K562 (cell line): ENCODE measurements around the gene RCL1. TPM values are rescaled to one million over a fixed set of nuclear protein-coding genes. Genes with fewer than 3 reads are reported as not detected.

Experiments
- ATAC-seq: fragments of 200-7000 bp; cut with Tn5 transposase; 3 replicates; pipeline ENCODE4 v1.9.1; 2020; ENCODE audit warnings: moderate library complexity
- BruUV-seq: library from RNA; stranded (reverse); fragments of 400-500 nt; replicated peaks from 2 replicates; lab custom pipeline; 2021; lab: Mats Ljungman, UMichigan
- CTCF ChIA-PET: fragments of 300-600 bp; formaldehyde crosslinking; extraction: SDS; loops from one replicate; lab custom pipeline; 2021; ENCODE audit warnings: low intra/inter-chr PET ratio; lab: Yijun Ruan, JAX
- POLR2A ChIA-PET: fragments of 300-600, 350-650 bp; sonication (Branson Sonifier 250); formaldehyde crosslinking; extraction: SDS; loops from one replicate; lab custom pipeline; 2021; ENCODE audit warnings: antibody characterized with exemption, inconsistent platforms; lab: Yijun Ruan, JAX
- DNase-seq, 4 experiments: peaks; one replicate each; pipeline versions ENCODE4 v3.0.0 to v3.0.0-alpha.2; 2011 to 2018; ENCODE audit warnings: low spot score in 3 of 4, mixed read lengths in 3 of 4; ENCODE audit errors: extremely low read depth in 1 of 4
- FAIRE-seq: peaks from 2 replicates; lab custom pipeline; 2011; peaks lifted over from hg19 to GRCh38; lab: Jason Lieb, UNC
- H2AFZ ChIP-seq: 2 replicates; pipeline ENCODE4 v1.6.0; 2011; ENCODE audit warnings: low read depth, low read length, control low read depth, inconsistent platforms
- H3K27ac ChIP-seq: fragments of 200-600 bp; 3 replicates; pipeline ENCODE4 v1.8.0; 2011; ENCODE audit warnings: low read depth, mild to moderate bottlenecking, control low read depth, inconsistent platforms, low read length, moderate library complexity, mixed read lengths; ENCODE audit errors: extremely low read depth
- H3K27me3 ChIP-seq, 2 experiments: fragments of 300-600 bp in 1 of 2; 2 replicates in 1 of 2; 3 replicates in 1 of 2; pipeline versions ENCODE4 v1.6.0 to v1.8.0; 2011; ENCODE audit warnings: inconsistent platforms in 2 of 2, low read length in 2 of 2, mild to moderate bottlenecking in 1 of 2, mixed read lengths in 1 of 2, moderate library complexity in 1 of 2; ENCODE audit not compliant: control insufficient read depth in 2 of 2, insufficient read depth in 2 of 2
- H3K36me3 ChIP-seq: fragments of 300-600 bp; 3 replicates; pipeline ENCODE4 v1.8.0; 2011; ENCODE audit warnings: mild to moderate bottlenecking, low read length, inconsistent platforms; ENCODE audit not compliant: control insufficient read depth, insufficient read depth
- H3K4me1 ChIP-seq, 2 experiments: fragments of 200-600 bp in 1 of 2; replicated peaks in 1 of 2; 2 replicates in 1 of 2; 3 replicates in 1 of 2; pipeline versions ENCODE4 v1.5.1 to v1.8.0; 2011; ENCODE audit warnings: inconsistent platforms in 2 of 2, low read length in 2 of 2, mild to moderate bottlenecking in 1 of 2, mixed read lengths in 1 of 2, moderate library complexity in 1 of 2; ENCODE audit not compliant: control insufficient read depth in 2 of 2, insufficient read depth in 2 of 2
- H3K4me2 ChIP-seq: 2 replicates; pipeline ENCODE4 v1.6.1; 2011; ENCODE audit warnings: low read length, control low read depth, inconsistent platforms, mixed read lengths; ENCODE audit not compliant: insufficient read depth
- H3K4me3 ChIP-seq: fragments of 200-600 bp; sonication (generic), shearing (Covaris generic); 2 replicates; pipeline ENCODE4 v1.5.1; 2016; ENCODE audit warnings: control low read depth, inconsistent platforms
- H3K79me2 ChIP-seq: fragments of 200-600 bp; 3 replicates; pipeline ENCODE4 v1.8.0; 2011; ENCODE audit warnings: low read length, inconsistent platforms; ENCODE audit not compliant: control insufficient read depth, insufficient read depth
- H3K9ac ChIP-seq, 2 experiments: 2 replicates each; pipeline versions ENCODE4 v1.6.0 to v1.6.1; 2011; ENCODE audit warnings: low read depth in 2 of 2, low read length in 2 of 2, control low read depth in 1 of 2, inconsistent platforms in 1 of 2, mild to moderate bottlenecking in 1 of 2, mixed read lengths in 1 of 2; ENCODE audit not compliant: insufficient read depth in 1 of 2
- H3K9me1 ChIP-seq: one replicate; pipeline ENCODE4 v1.6.0; 2011; ENCODE audit warnings: inconsistent platforms, mild to moderate bottlenecking, low read length, moderate library complexity; ENCODE audit not compliant: control insufficient read depth, insufficient read depth
- H3K9me3 ChIP-seq: replicated peaks from 2 replicates; pipeline ENCODE4 v1.5.1; 2011; ENCODE audit warnings: low read depth, low read length, inconsistent platforms; ENCODE audit not compliant: control insufficient read depth, insufficient read depth
- H4K20me1 ChIP-seq: replicated peaks from 2 replicates; pipeline ENCODE4 v1.6.1; 2011; ENCODE audit warnings: low read length, inconsistent platforms, mixed read lengths; ENCODE audit not compliant: control insufficient read depth, insufficient read depth
- CBX1 ChIP-seq: sonication (generic); IDR thresholded peaks from 2 replicates; pipeline ENCODE4 v1.6.1; 2016; ENCODE audit warnings: antibody characterized with exemption, low read depth, mild to moderate bottlenecking
- CBX8 ChIP-seq: fragments of 200-600 bp; sonication (generic); IDR thresholded peaks from 2 replicates; pipeline ENCODE4 v1.6.1; 2012; ENCODE audit warnings: borderline replicate concordance, mixed run types, low read depth, mild to moderate bottlenecking, moderate library complexity, mixed read lengths, low read length, control low read depth, inconsistent platforms; ENCODE audit not compliant: poor library complexity, severe bottlenecking; ENCODE audit errors: extremely low read depth
- MAFF ChIP-seq: IDR thresholded peaks from 2 replicates; pipeline ENCODE4 v1.6.1; 2012; ENCODE audit warnings: low read length, improper control_type of control experiment
- RBM34 ChIP-seq: fragments of 200-400 bp; formaldehyde crosslinking; IDR thresholded peaks from 2 replicates; pipeline ENCODE4 v1.6.1; 2018; ENCODE audit warnings: low read length, borderline replicate concordance; ENCODE audit not compliant: insufficient read depth
- TARDBP ChIP-seq: fragments of 450-650 bp; IDR thresholded peaks from 2 replicates; pipeline ENCODE4 v1.6.1; 2016
- THAP12 ChIP-seq: fragments of 250-450 bp; sonication (Bioruptor Pico); IDR thresholded peaks from 2 replicates; pipeline ENCODE4 v1.9.0; 2021; ENCODE audit warnings: mild to moderate bottlenecking, inconsistent platforms
- ZNF140 ChIP-seq: fragments of 250-450 bp; sonication (Bioruptor Pico); IDR thresholded peaks from 2 replicates; pipeline ENCODE4 v1.8.0; 2021; ENCODE audit warnings: moderate library complexity, mild to moderate bottlenecking, inconsistent platforms
- ZNF445 ChIP-seq: fragments of 250-450 bp; sonication (Bioruptor Pico); IDR thresholded peaks from 2 replicates; pipeline ENCODE4 v1.4.0; 2020; ENCODE audit warnings: low read depth, mild to moderate bottlenecking, moderate library complexity
- WGBS: fragments of 100-300 bp; shearing (Covaris generic); methylation state at CpG from one replicate; pipeline ENCODE4 v1.1.6; 2016; ENCODE audit warnings: low coverage, mixed read lengths; ENCODE audit not compliant: insufficient coverage; ENCODE audit errors: missing lambda C conversion rate; 5-methylcytosine and 5-hydroxymethylcytosine counted together
- in situ Hi-C: fragments of 300-500 bp; cut with MboI; formaldehyde crosslinking; loops from 4 replicates; pipeline ENCODE4 v1.15.0; 2018; ENCODE audit warnings: inconsistent platforms, mixed read lengths
- intact Hi-C: fragments of 100-400 bp; cut with micrococcal nuclease; formaldehyde crosslinking; loops from 2 replicates; pipeline ENCODE4 v1.14.2; 2022
- polyA plus RNA-seq, 8 experiments: library from polyadenylated mRNA; depleted of rRNA in 4 of 8; stranded (reverse) in 5 of 8; unstranded in 3 of 8; fragments of >200 nt; fragmentation: Nextera tagmentation in 2 of 8; fragmentation: Illumina TruSeq in 1 of 8; extraction: Ambion mirVana in 2 of 8; extraction: Trizol in 1 of 8; gene quantifications; 2 replicates each; pipeline versions ENCODE4 v1.2.1 to v1.2.3, GENCODE V29; 2011 to 2014; ENCODE audit warnings: inconsistent platforms in 1 of 8, missing spikeins in 1 of 8
- total RNA-seq, 7 experiments: library from RNA; depleted of rRNA in 6 of 7; stranded (reverse); fragments of >200 nt in 6 of 7; fragmentation: Illumina TruSeq in 2 of 7; extraction: Trizol in 2 of 7; gene quantifications; 2 replicates each; pipeline versions ENCODE4 v1.2.1 to v1.2.3, GENCODE V29; 2011 to 2021; ENCODE audit warnings: low replicate concordance in 1 of 7

Gene RCL1
- total and polyA plus RNA-seq, 9 of the 15 experiments (the other 6 are each of a cell fraction or from before 2014, with no cell fraction given), result 24.0 to 67.7 (median 38.6) TPM

- no peaks in the 10 kb centered on the region for H3K27me3 ChIP-seq
- no peak for ATAC-seq
- intact Hi-C loops, result no loop called here
- no peak overlapping the region for H2AFZ ChIP-seq
- no peaks in the 10 kb centered on the region for H3K9me3 ChIP-seq
- H3K27ac ChIP-seq, result no peak overlapping the region; the same call in 2 of the 3 replicates
- no peak for FAIRE-seq
- H3K4me1 ChIP-seq, result peaks cover 0 to 30% of the 10 kb centered on the region in 2 experiments; a peak in 3 of 5 replicates
- H3K9ac ChIP-seq, result no peak overlapping the region
- TF ChIP-seq ZNF140 (CRISPR knock-in tag), result no peak
- no peak for TF ChIP-seq ZNF445 (CRISPR knock-in tag)
- TF ChIP-seq RBM34, result no peak
- no peak for TF ChIP-seq MAFF
- TF ChIP-seq TARDBP, result no peak
- TF ChIP-seq CBX1, result no peak
- no peak overlapping the region for H3K4me2 ChIP-seq
- H3K79me2 ChIP-seq, result peaks cover 78% of the 10 kb centered on the region
- in situ Hi-C loops, result no loop called here
- H3K9me1 ChIP-seq, result peaks cover 2% of the 10 kb centered on the region
- no peaks in the 10 kb centered on the region for H4K20me1 ChIP-seq
- peaks cover 98% of the 10 kb centered on the region for H3K36me3 ChIP-seq
- CTCF ChIA-PET, result no interaction called here
- no peak for DNase-seq
- H3K4me3 ChIP-seq, result no peak overlapping the region
- 90% methylated on average over 3 of the region's 3 CpGs for WGBS
- POLR2A ChIA-PET, result interaction anchor here (0.6 to 1.4 kb wide), 7 partner anchors 12 to 1154 kb away, joined by 3 to 8 read pairs (median 3); no protein-coding TSS in a partner anchor
- BruUV-seq, result no TSS peak
Measured at GRCh38 chr9:4838189-4838546, 45.4 kb downstream of the RCL1 start.

- TF ChIP-seq CBX8, result no peak
- no peak for TF ChIP-seq THAP12 (CRISPR knock-in tag)
- peaks cover 2% of the 10 kb centered on the region for H3K9me1 ChIP-seq
- H3K79me2 ChIP-seq, result peaks cover 64% of the 10 kb centered on the region
- no peak overlapping the region for H2AFZ ChIP-seq
- ATAC-seq, result no peak
- FAIRE-seq, result no peak
- no peak overlapping the region for H3K9ac ChIP-seq
- H3K36me3 ChIP-seq, result peaks cover 98% of the 10 kb centered on the region
- no peaks in the 10 kb centered on the region for H4K20me1 ChIP-seq
- peaks cover 0 to 17% of the 10 kb centered on the region in 2 experiments; a peak in 3 of 5 replicates for H3K4me1 ChIP-seq
- DNase-seq, result no peak
- H3K27ac ChIP-seq, result no peak overlapping the region
- H3K27me3 ChIP-seq, result no peaks in the 10 kb centered on the region
- no peak overlapping the region for H3K4me3 ChIP-seq
- CTCF ChIA-PET, result no interaction called here
- no peak overlapping the region for H3K4me2 ChIP-seq
- no TSS peak for BruUV-seq
- POLR2A ChIA-PET, result interaction anchor here (1.2 to 1.4 kb wide), 2 partner anchors 13 to 19 kb away, joined by 3 to 4 read pairs; no protein-coding TSS in a partner anchor
- no CpG with 5 or more reads among the region's 1 CpG for WGBS
- no peaks in the 10 kb centered on the region for H3K9me3 ChIP-seq
- intact Hi-C loops (no loop called here), in situ Hi-C loops (no loop called here)
Measured at GRCh38 chr9:4839470-4839912, 46.7 kb downstream of the RCL1 start.
